Raji (cell line): ENCODE results near the gene HCN2.

Experiments used
- POLR2A ChIP-seq: IDR thresholded peaks from 2 replicates; pipeline ENCODE4 v1.6.1; 2011; ENCODE audit warnings: low read depth, low read length, control low read depth; ENCODE audit not compliant: insufficient read depth

Gene HCN2

GRCh38 chr19:633068-633785 is 43.5 kb downstream of the HCN2 start, which contains the start of gene POLRMT:
Gene POLRMT, minus strand, starts transcription at chr19:633537. Its CDS starts 25 bp downstream, at chr19:633512.
- TF ChIP-seq POLR2A, result peak; percentile 75

- no peak for TF ChIP-seq POLR2A
These were observed 44.3 kb downstream of the HCN2 start for GRCh38 chr19:633786-634639.

- no peak for TF ChIP-seq POLR2A
These were observed 45.4 kb downstream of the HCN2 start for GRCh38 chr19:634975-635652.

GRCh38 chr19:638906-639252 is 49.2 kb downstream of the HCN2 start:
- TF ChIP-seq POLR2A, result no peak

GRCh38 chr19:639253-640160 is 49.8 kb downstream of the HCN2 start, which contains the start of gene FGF22:
Gene FGF22, plus strand, starts transcription at chr19:639879. Its CDS starts 47 bp downstream, at chr19:639926.
- no peak for TF ChIP-seq POLR2A

- no peak for TF ChIP-seq POLR2A
These were observed 50.5 kb downstream of the HCN2 start for GRCh38 chr19:640161-640558.

GRCh38 chr19:640606-641189 is 51.0 kb downstream of the HCN2 start:
- TF ChIP-seq POLR2A, result no peak

- TF ChIP-seq POLR2A, result no peak
These were observed 52.0 kb downstream of the HCN2 start for GRCh38 chr19:641702-642101.

- TF ChIP-seq POLR2A, result no peak
These were observed 53.4 kb downstream of the HCN2 start for GRCh38 chr19:642767-643727.

GRCh38 chr19:643736-644135 is 54.1 kb downstream of the HCN2 start:
- no peak for TF ChIP-seq POLR2A

GRCh38 chr19:644363-644762 is 54.7 kb downstream of the HCN2 start:
- no peak for TF ChIP-seq POLR2A

GRCh38 chr19:644789-645188 is 55.1 kb downstream of the HCN2 start:
- TF ChIP-seq POLR2A, result no peak
